K562 (cell line): ENCODE results near the gene FAM234A. TPM values are rescaled to one million over a fixed set of nuclear protein-coding genes. Genes with fewer than 3 reads are reported as not detected.

Experiments
- ATAC-seq: fragments of 200-7000 bp; cut with Tn5 transposase; 3 replicates; pipeline ENCODE4 v1.9.1; 2020; ENCODE audit warnings: moderate library complexity
- BruUV-seq: library from RNA; stranded (reverse); fragments of 400-500 nt; replicated peaks from 2 replicates; lab custom pipeline; 2021; lab: Mats Ljungman, UMichigan
- CTCF ChIA-PET: fragments of 300-600 bp; formaldehyde crosslinking; extraction: SDS; loops from one replicate; lab custom pipeline; 2021; ENCODE audit warnings: low intra/inter-chr PET ratio; lab: Yijun Ruan, JAX
- POLR2A ChIA-PET: fragments of 300-600, 350-650 bp; sonication (Branson Sonifier 250); formaldehyde crosslinking; extraction: SDS; loops from one replicate; lab custom pipeline; 2021; ENCODE audit warnings: antibody characterized with exemption, inconsistent platforms; lab: Yijun Ruan, JAX
- DNase-seq, 4 experiments: peaks; one replicate each; pipeline versions ENCODE4 v3.0.0 to v3.0.0-alpha.2; 2011 to 2018; ENCODE audit warnings: low spot score in 3 of 4, mixed read lengths in 3 of 4; ENCODE audit errors: extremely low read depth in 1 of 4
- FAIRE-seq: peaks from 2 replicates; lab custom pipeline; 2011; peaks lifted over from hg19 to GRCh38; lab: Jason Lieb, UNC
- H2AFZ ChIP-seq: 2 replicates; pipeline ENCODE4 v1.6.0; 2011; ENCODE audit warnings: low read depth, low read length, control low read depth, inconsistent platforms
- H3K27ac ChIP-seq: fragments of 200-600 bp; 3 replicates; pipeline ENCODE4 v1.8.0; 2011; ENCODE audit warnings: low read depth, mild to moderate bottlenecking, control low read depth, inconsistent platforms, low read length, moderate library complexity, mixed read lengths; ENCODE audit errors: extremely low read depth
- H3K27me3 ChIP-seq, 2 experiments: fragments of 300-600 bp in 1 of 2; 2 replicates in 1 of 2; 3 replicates in 1 of 2; pipeline versions ENCODE4 v1.6.0 to v1.8.0; 2011; ENCODE audit warnings: inconsistent platforms in 2 of 2, low read length in 2 of 2, mild to moderate bottlenecking in 1 of 2, mixed read lengths in 1 of 2, moderate library complexity in 1 of 2; ENCODE audit not compliant: control insufficient read depth in 2 of 2, insufficient read depth in 2 of 2
- H3K36me3 ChIP-seq: fragments of 300-600 bp; 3 replicates; pipeline ENCODE4 v1.8.0; 2011; ENCODE audit warnings: mild to moderate bottlenecking, low read length, inconsistent platforms; ENCODE audit not compliant: control insufficient read depth, insufficient read depth
- H3K4me1 ChIP-seq, 2 experiments: fragments of 200-600 bp in 1 of 2; replicated peaks in 1 of 2; 2 replicates in 1 of 2; 3 replicates in 1 of 2; pipeline versions ENCODE4 v1.5.1 to v1.8.0; 2011; ENCODE audit warnings: inconsistent platforms in 2 of 2, low read length in 2 of 2, mild to moderate bottlenecking in 1 of 2, mixed read lengths in 1 of 2, moderate library complexity in 1 of 2; ENCODE audit not compliant: control insufficient read depth in 2 of 2, insufficient read depth in 2 of 2
- H3K4me2 ChIP-seq: 2 replicates; pipeline ENCODE4 v1.6.1; 2011; ENCODE audit warnings: low read length, control low read depth, inconsistent platforms, mixed read lengths; ENCODE audit not compliant: insufficient read depth
- H3K4me3 ChIP-seq: fragments of 200-600 bp; sonication (generic), shearing (Covaris generic); 2 replicates; pipeline ENCODE4 v1.5.1; 2016; ENCODE audit warnings: control low read depth, inconsistent platforms
- H3K79me2 ChIP-seq: fragments of 200-600 bp; 3 replicates; pipeline ENCODE4 v1.8.0; 2011; ENCODE audit warnings: low read length, inconsistent platforms; ENCODE audit not compliant: control insufficient read depth, insufficient read depth
- H3K9ac ChIP-seq, 2 experiments: 2 replicates each; pipeline versions ENCODE4 v1.6.0 to v1.6.1; 2011; ENCODE audit warnings: low read depth in 2 of 2, low read length in 2 of 2, control low read depth in 1 of 2, inconsistent platforms in 1 of 2, mild to moderate bottlenecking in 1 of 2, mixed read lengths in 1 of 2; ENCODE audit not compliant: insufficient read depth in 1 of 2
- H3K9me1 ChIP-seq: one replicate; pipeline ENCODE4 v1.6.0; 2011; ENCODE audit warnings: inconsistent platforms, mild to moderate bottlenecking, low read length, moderate library complexity; ENCODE audit not compliant: control insufficient read depth, insufficient read depth
- H3K9me3 ChIP-seq: replicated peaks from 2 replicates; pipeline ENCODE4 v1.5.1; 2011; ENCODE audit warnings: low read depth, low read length, inconsistent platforms; ENCODE audit not compliant: control insufficient read depth, insufficient read depth
- H4K20me1 ChIP-seq: replicated peaks from 2 replicates; pipeline ENCODE4 v1.6.1; 2011; ENCODE audit warnings: low read length, inconsistent platforms, mixed read lengths; ENCODE audit not compliant: control insufficient read depth, insufficient read depth
- CREB1 ChIP-seq, 2 experiments: sonication (generic) in 1 of 2; formaldehyde crosslinking in 1 of 2; IDR thresholded peaks; 2 replicates each; pipeline versions ENCODE4 v1.6.1 to v1.8.0; 2012 to 2022; ENCODE audit warnings: inconsistent platforms in 1 of 2, mild to moderate bottlenecking in 1 of 2, missing genetic modification reagents in 1 of 2, moderate library complexity in 1 of 2
- HNRNPUL1 ChIP-seq: fragments of 200-400 bp; formaldehyde crosslinking; IDR thresholded peaks from 2 replicates; pipeline ENCODE4 v1.6.1; 2017; ENCODE audit warnings: low read length
- MAFK ChIP-seq: IDR thresholded peaks from 2 replicates; pipeline ENCODE4 v1.6.1; 2011; ENCODE audit warnings: low read length, improper control_type of control experiment
- NRF1 ChIP-seq, 2 experiments: fragments of 450-650 bp; IDR thresholded peaks in 1 of 2; conservative IDR thresholded peaks in 1 of 2; 2 replicates each; pipeline ENCODE4 v1.6.1; 2014; ENCODE audit warnings: mild to moderate bottlenecking in 2 of 2
- NUFIP1 ChIP-seq: fragments of 450-650 bp; IDR thresholded peaks from 2 replicates; pipeline ENCODE4 v1.6.1; 2018; ENCODE audit not compliant: partially characterized antibody
- PCBP2 ChIP-seq: fragments of 200-400 bp; formaldehyde crosslinking; IDR thresholded peaks from 2 replicates; pipeline ENCODE4 v1.6.1; 2018; ENCODE audit warnings: low read length, low read depth, mild to moderate bottlenecking, moderate library complexity; ENCODE audit not compliant: poor library complexity, severe bottlenecking
- SREBF2 ChIP-seq: sonication (generic); formaldehyde crosslinking; IDR thresholded peaks from 2 replicates; pipeline ENCODE4 v1.4.0; 2020; ENCODE audit warnings: mild to moderate bottlenecking, missing genetic modification reagents
- SRF ChIP-seq, 2 experiments: fragments of 250-450, 450-650 bp in 1 of 2; sonication (Bioruptor Pico) in 1 of 2; sonication (generic) in 1 of 2; formaldehyde crosslinking; IDR thresholded peaks; 2 replicates each; pipeline versions ENCODE4 v1.5.0 to v1.5.1; 2020 to 2022; ENCODE audit warnings: mild to moderate bottlenecking in 1 of 2, missing genetic modification reagents in 1 of 2
- TRIM28 ChIP-seq: fragments of 450-650 bp; IDR thresholded peaks from 2 replicates; pipeline ENCODE4 v1.6.1; 2017
- ZBTB1 ChIP-seq: sonication (generic); formaldehyde crosslinking; IDR thresholded peaks from 2 replicates; pipeline ENCODE4 v1.8.1; 2023; ENCODE audit warnings: missing genetic modification reagents, low read depth, mild to moderate bottlenecking, borderline replicate concordance
- ZC3H11A ChIP-seq: IDR thresholded peaks from 2 replicates; pipeline ENCODE4 v1.6.1; 2012; ENCODE audit warnings: low read depth, low read length, improper control_type of control experiment
- ZNF165 ChIP-seq: fragments of 250-450 bp; sonication (Bioruptor Pico); IDR thresholded peaks from 2 replicates; pipeline ENCODE4 v1.4.0; 2020; ENCODE audit warnings: borderline replicate concordance
- ZNF23 ChIP-seq: fragments of 250-450 bp; sonication (Bioruptor Pico); IDR thresholded peaks from 2 replicates; pipeline ENCODE4 v1.4.0; 2020; ENCODE audit warnings: mild to moderate bottlenecking
- WGBS: fragments of 100-300 bp; shearing (Covaris generic); methylation state at CpG from one replicate; pipeline ENCODE4 v1.1.6; 2016; ENCODE audit warnings: low coverage, mixed read lengths; ENCODE audit not compliant: insufficient coverage; ENCODE audit errors: missing lambda C conversion rate; 5-methylcytosine and 5-hydroxymethylcytosine counted together
- in situ Hi-C: fragments of 300-500 bp; cut with MboI; formaldehyde crosslinking; loops from 4 replicates; pipeline ENCODE4 v1.15.0; 2018; ENCODE audit warnings: inconsistent platforms, mixed read lengths
- intact Hi-C: fragments of 100-400 bp; cut with micrococcal nuclease; formaldehyde crosslinking; loops from 2 replicates; pipeline ENCODE4 v1.14.2; 2022
- polyA plus RNA-seq, 8 experiments: library from polyadenylated mRNA; depleted of rRNA in 4 of 8; stranded (reverse) in 5 of 8; unstranded in 3 of 8; fragments of >200 nt; fragmentation: Nextera tagmentation in 2 of 8; fragmentation: Illumina TruSeq in 1 of 8; extraction: Ambion mirVana in 2 of 8; extraction: Trizol in 1 of 8; gene quantifications; 2 replicates each; pipeline versions ENCODE4 v1.2.1 to v1.2.3, GENCODE V29; 2011 to 2014; ENCODE audit warnings: inconsistent platforms in 1 of 8, missing spikeins in 1 of 8
- total RNA-seq, 7 experiments: library from RNA; depleted of rRNA in 6 of 7; stranded (reverse); fragments of >200 nt in 6 of 7; fragmentation: Illumina TruSeq in 2 of 7; extraction: Trizol in 2 of 7; gene quantifications; 2 replicates each; pipeline versions ENCODE4 v1.2.1 to v1.2.3, GENCODE V29; 2011 to 2021; ENCODE audit warnings: low replicate concordance in 1 of 7

Gene FAM234A
- total and polyA plus RNA-seq, 9 of the 15 experiments (the other 6 are each of a cell fraction or from before 2014, with no cell fraction given) = 1.0 to 47.9 (median 15.0) TPM

GRCh38 chr16:285146-286055 is 50.8 kb downstream of the FAM234A start:
- Histone ChIP-seq H3K36me3 (peaks cover 38% of the 10 kb centered on the region; the same call in 1 of the 3 replicates), H3K79me2 (no peaks in the 10 kb centered on the region), H3K27me3 (no peaks in the 10 kb centered on the region), H3K9ac (no peak overlapping the region), H3K27ac (no peak overlapping the region), H3K4me2 (no peak overlapping the region), H3K9me3 (no peaks in the 10 kb centered on the region), H3K4me3 (no peak overlapping the region), H3K9me1 (no peaks in the 10 kb centered on the region), H2AFZ (no peak overlapping the region), H4K20me1 (no peaks in the 10 kb centered on the region), H3K4me1 (peaks cover 0 to 63% of the 10 kb centered on the region in 2 experiments; a peak in 2 of 5 replicates)
- no TSS peak for BruUV-seq
- FAIRE-seq (no peak), DNase-seq (no peak), ATAC-seq (no peak)
- in situ Hi-C loops (no loop called here), intact Hi-C loops (no loop called here)
- 83% methylated on average over 15 of the region's 48 CpGs for WGBS
- ChIA-PET POLR2A (interaction anchor here (0.6 to 1.4 kb wide), 2 partner anchors 17 to 295 kb away, joined by 3 read pairs; no protein-coding TSS in a partner anchor), CTCF (no interaction called here)
- TF ChIP-seq MAFK = no peak
- no peak for TF ChIP-seq SRF (CRISPR knock-in tag; IDR thresholded peaks at IDR 0.05)
- no peak for TF ChIP-seq SREBF2 (CRISPR knock-in tag)
- TF ChIP-seq NRF1 (conservative IDR thresholded peaks at IDR 0.05 in 1 of 2, IDR thresholded peaks at IDR 0.05 in 1 of 2) = no peak
- no peak for TF ChIP-seq PCBP2
- TF ChIP-seq HNRNPUL1 = no peak
- no peak for TF ChIP-seq ZNF165 (CRISPR knock-in tag)
- no peak for TF ChIP-seq NUFIP1
- no peak for TF ChIP-seq ZC3H11A
- TF ChIP-seq ZBTB1 (CRISPR knock-in tag) = no peak
- TF ChIP-seq TRIM28 = no peak
- no peak for TF ChIP-seq ZNF23 (CRISPR knock-in tag)
- no peak for TF ChIP-seq CREB1 (IDR thresholded peaks at IDR 0.05)
- no peak for TF ChIP-seq CREB1 (CRISPR knock-in tag; IDR thresholded peaks at IDR 0.05)
